K562 (cell line): Measurements from ENCODE around the gene KLHL22. TPM values are rescaled to one million over a fixed set of nuclear protein-coding genes. Genes with fewer than 3 reads are reported as not detected.

Experiments
- ATF1 ChIP-seq, 2 experiments: fragments of 450-650 bp in 1 of 2; IDR thresholded peaks; 2 replicates each; pipeline ENCODE4 v1.6.1; 2016; ENCODE audit warnings: missing compliant biosample characterization in 1 of 2, missing genetic modification characterization in 1 of 2
- CBFB ChIP-seq: sonication (generic); formaldehyde crosslinking; IDR thresholded peaks from 2 replicates; pipeline ENCODE4 v1.4.0; 2020; ENCODE audit warnings: mild to moderate bottlenecking, missing genetic modification reagents
- HMGN3 ChIP-seq: IDR thresholded peaks from 2 replicates; pipeline ENCODE4 v1.6.1; 2011; ENCODE audit warnings: borderline replicate concordance, low read depth, mild to moderate bottlenecking, mixed read lengths, low read length; ENCODE audit not compliant: insufficient read length; ENCODE audit errors: extremely low read depth
- NCOR1 ChIP-seq: fragments of 450-650 bp; IDR thresholded peaks from 2 replicates; pipeline ENCODE4 v1.6.1; 2016; ENCODE audit warnings: mild to moderate bottlenecking, moderate library complexity
- NFATC3 ChIP-seq: fragments of 450-650 bp; IDR thresholded peaks from 2 replicates; pipeline ENCODE4 v1.6.1; 2017; ENCODE audit warnings: mild to moderate bottlenecking
- STAT5A ChIP-seq: IDR thresholded peaks from 2 replicates; pipeline ENCODE4 v1.6.1; 2012; ENCODE audit warnings: low read length, inconsistent platforms, borderline replicate concordance
- TAL1 ChIP-seq: fragments of 450-650 bp; IDR thresholded peaks from 2 replicates; pipeline ENCODE4 v1.6.1; 2016; ENCODE audit warnings: mild to moderate bottlenecking
- TEAD4 ChIP-seq, 2 experiments: sonication (generic) in 1 of 2; formaldehyde crosslinking in 1 of 2; IDR thresholded peaks; 2 replicates each; pipeline versions ENCODE4 v1.6.1 to v1.8.0; 2012 to 2022; ENCODE audit warnings: borderline replicate concordance in 1 of 2, inconsistent platforms in 1 of 2, low read length in 1 of 2, mild to moderate bottlenecking in 1 of 2, missing genetic modification reagents in 1 of 2
- ZNF217 ChIP-seq: sonication (generic); formaldehyde crosslinking; IDR thresholded peaks from 2 replicates; pipeline ENCODE4 v1.8.0; 2022; ENCODE audit warnings: mild to moderate bottlenecking, missing genetic modification reagents
- ZNF239 ChIP-seq: fragments of 250-450 bp; sonication (Bioruptor Pico); IDR thresholded peaks from 2 replicates; pipeline ENCODE4 v1.4.0; 2020; ENCODE audit warnings: mild to moderate bottlenecking
- ZNF263 ChIP-seq: sonication (generic); formaldehyde crosslinking; IDR thresholded peaks from 2 replicates; pipeline ENCODE4 v1.8.0; 2022; ENCODE audit warnings: mild to moderate bottlenecking, missing genetic modification reagents, borderline replicate concordance
- ZNF408 ChIP-seq: fragments of 250-450 bp; sonication (Bioruptor Pico); IDR thresholded peaks from 2 replicates; pipeline ENCODE4 v1.4.0; 2020; ENCODE audit warnings: low read depth, mild to moderate bottlenecking, moderate library complexity
- ZNF586 ChIP-seq: fragments of 450-650 bp; formaldehyde crosslinking; conservative IDR thresholded peaks from 2 replicates; pipeline ENCODE4 v1.4.0; 2020; ENCODE audit warnings: mild to moderate bottlenecking, moderate library complexity
- polyA plus RNA-seq, 8 experiments: library from polyadenylated mRNA; depleted of rRNA in 4 of 8; stranded (reverse) in 5 of 8; unstranded in 3 of 8; fragments of >200 nt; fragmentation: Nextera tagmentation in 2 of 8; fragmentation: Illumina TruSeq in 1 of 8; extraction: Ambion mirVana in 2 of 8; extraction: Trizol in 1 of 8; gene quantifications; 2 replicates each; pipeline versions ENCODE4 v1.2.1 to v1.2.3, GENCODE V29; 2011 to 2014; ENCODE audit warnings: inconsistent platforms in 1 of 8, missing spikeins in 1 of 8
- total RNA-seq, 7 experiments: library from RNA; depleted of rRNA in 6 of 7; stranded (reverse); fragments of >200 nt in 6 of 7; fragmentation: Illumina TruSeq in 2 of 7; extraction: Trizol in 2 of 7; gene quantifications; 2 replicates each; pipeline versions ENCODE4 v1.2.1 to v1.2.3, GENCODE V29; 2011 to 2021; ENCODE audit warnings: low replicate concordance in 1 of 7
- TF ChIP-seq, protein P1 (sequence below): sonication (generic); formaldehyde crosslinking; IDR thresholded peaks from 2 replicates; pipeline ENCODE4 v1.8.0; 2022; ENCODE audit warnings: missing genetic modification reagents, mild to moderate bottlenecking, borderline replicate concordance
- TF ChIP-seq, protein P2 (sequence below): fragments of 150-350 bp; conservative IDR thresholded peaks from 2 replicates; pipeline ENCODE4 v1.6.1; 2014; ENCODE audit warnings: low read length
- TF ChIP-seq, protein P3 (sequence below): fragments of 250-450 bp; sonication (Bioruptor Pico); IDR thresholded peaks from 2 replicates; pipeline ENCODE4 v1.9.0; 2021; ENCODE audit warnings: mild to moderate bottlenecking, inconsistent platforms
- TF ChIP-seq, protein P4 (sequence below): fragments of 450-650 bp; IDR thresholded peaks from 2 replicates; pipeline ENCODE4 v1.7.1; 2018; ENCODE audit warnings: mild to moderate bottlenecking, low read depth; ENCODE audit not compliant: partially characterized antibody

Gene KLHL22
- total and polyA plus RNA-seq, 9 of the 15 experiments (the other 6 are each of a cell fraction or from before 2014, with no cell fraction given), result 1.3 to 25.6 (median 15.2) TPM

DNA sequence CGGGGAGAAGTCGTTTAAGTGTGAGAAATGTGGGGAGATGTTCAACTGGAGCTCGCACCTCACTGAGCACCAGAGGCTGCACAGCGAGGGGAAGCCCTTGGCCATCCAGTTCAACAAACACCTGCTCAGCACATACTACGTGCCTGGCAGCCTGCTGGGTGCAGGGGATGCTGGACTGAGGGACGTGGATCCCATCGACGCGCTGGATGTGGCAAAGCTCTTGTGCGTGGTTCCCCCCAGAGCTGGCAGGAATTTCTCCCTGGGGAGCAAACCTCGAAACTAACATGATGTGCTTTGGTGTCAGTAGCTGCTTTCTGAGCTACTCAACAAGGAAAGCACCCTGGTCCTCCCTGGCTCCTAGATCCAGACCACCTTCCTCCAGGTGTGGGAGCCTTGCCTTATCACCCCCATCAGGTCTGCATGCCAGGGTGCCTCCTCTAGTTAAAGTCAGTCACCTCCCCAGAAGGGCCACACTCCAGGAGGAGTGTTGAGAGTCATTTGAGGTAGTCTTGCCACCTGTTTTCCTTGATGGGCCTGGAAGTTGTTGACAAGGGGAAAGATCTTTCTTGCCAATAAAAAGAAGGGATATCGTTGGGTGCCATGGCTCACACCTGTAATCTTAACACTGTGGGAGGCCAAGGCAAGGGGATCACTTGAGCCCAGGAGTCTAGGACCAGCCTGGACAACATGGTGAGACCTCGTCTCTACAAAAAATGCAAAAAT is 88.7 kb downstream of the KLHL22 start (continued):
- TF ChIP-seq STAT5A (no peak), NFATC3 (no peak), TAL1 (no peak), ZNF239 (no peak), TEAD4 (IDR thresholded peaks at IDR 0.05; ENCODE audit: low read length) (no peak), TEAD4 (CRISPR knock-in tag; IDR thresholded peaks at IDR 0.05; ENCODE audit: borderline replicate concordance) (no peak), HMGN3 (peak; percentile 34), CBFB (CRISPR knock-in tag) (peak; percentile 49; the same call in 1 of the 2 replicates), NCOR1 (no peak), ZNF586 (CRISPR knock-in tag) (no peak), ZNF263 (CRISPR knock-in tag) (0 out of 2 replicates have a peak, but pooled peaks have one; percentile 39), ZNF217 (CRISPR knock-in tag) (no peak), ATF1 (CRISPR knock-in tag; IDR thresholded peaks at IDR 0.05) (0 out of 2 replicates have a peak, but pooled peaks have one; percentile 3), ATF1 (tag; IDR thresholded peaks at IDR 0.05) (no peak), ZNF408 (CRISPR knock-in tag) (no peak)
- TF ChIP-seq, protein P1, sequence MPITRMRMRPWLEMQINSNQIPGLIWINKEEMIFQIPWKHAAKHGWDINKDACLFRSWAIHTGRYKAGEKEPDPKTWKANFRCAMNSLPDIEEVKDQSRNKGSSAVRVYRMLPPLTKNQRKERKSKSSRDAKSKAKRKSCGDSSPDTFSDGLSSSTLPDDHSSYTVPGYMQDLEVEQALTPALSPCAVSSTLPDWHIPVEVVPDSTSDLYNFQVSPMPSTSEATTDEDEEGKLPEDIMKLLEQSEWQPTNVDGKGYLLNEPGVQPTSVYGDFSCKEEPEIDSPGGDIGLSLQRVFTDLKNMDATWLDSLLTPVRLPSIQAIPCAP (CRISPR knock-in tag), result no peak
- TF ChIP-seq, protein P2, sequence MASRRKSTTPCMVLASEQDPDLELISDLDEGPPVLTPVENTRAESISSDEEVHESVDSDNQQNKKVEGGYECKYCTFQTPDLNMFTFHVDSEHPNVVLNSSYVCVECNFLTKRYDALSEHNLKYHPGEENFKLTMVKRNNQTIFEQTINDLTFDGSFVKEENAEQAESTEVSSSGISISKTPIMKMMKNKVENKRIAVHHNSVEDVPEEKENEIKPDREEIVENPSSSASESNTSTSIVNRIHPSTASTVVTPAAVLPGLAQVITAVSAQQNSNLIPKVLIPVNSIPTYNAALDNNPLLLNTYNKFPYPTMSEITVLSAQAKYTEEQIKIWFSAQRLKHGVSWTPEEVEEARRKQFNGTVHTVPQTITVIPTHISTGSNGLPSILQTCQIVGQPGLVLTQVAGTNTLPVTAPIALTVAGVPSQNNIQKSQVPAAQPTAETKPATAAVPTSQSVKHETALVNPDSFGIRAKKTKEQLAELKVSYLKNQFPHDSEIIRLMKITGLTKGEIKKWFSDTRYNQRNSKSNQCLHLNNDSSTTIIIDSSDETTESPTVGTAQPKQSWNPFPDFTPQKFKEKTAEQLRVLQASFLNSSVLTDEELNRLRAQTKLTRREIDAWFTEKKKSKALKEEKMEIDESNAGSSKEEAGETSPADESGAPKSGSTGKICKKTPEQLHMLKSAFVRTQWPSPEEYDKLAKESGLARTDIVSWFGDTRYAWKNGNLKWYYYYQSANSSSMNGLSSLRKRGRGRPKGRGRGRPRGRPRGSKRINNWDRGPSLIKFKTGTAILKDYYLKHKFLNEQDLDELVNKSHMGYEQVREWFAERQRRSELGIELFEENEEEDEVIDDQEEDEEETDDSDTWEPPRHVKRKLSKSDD, result no peak
- TF ChIP-seq, protein P3, sequence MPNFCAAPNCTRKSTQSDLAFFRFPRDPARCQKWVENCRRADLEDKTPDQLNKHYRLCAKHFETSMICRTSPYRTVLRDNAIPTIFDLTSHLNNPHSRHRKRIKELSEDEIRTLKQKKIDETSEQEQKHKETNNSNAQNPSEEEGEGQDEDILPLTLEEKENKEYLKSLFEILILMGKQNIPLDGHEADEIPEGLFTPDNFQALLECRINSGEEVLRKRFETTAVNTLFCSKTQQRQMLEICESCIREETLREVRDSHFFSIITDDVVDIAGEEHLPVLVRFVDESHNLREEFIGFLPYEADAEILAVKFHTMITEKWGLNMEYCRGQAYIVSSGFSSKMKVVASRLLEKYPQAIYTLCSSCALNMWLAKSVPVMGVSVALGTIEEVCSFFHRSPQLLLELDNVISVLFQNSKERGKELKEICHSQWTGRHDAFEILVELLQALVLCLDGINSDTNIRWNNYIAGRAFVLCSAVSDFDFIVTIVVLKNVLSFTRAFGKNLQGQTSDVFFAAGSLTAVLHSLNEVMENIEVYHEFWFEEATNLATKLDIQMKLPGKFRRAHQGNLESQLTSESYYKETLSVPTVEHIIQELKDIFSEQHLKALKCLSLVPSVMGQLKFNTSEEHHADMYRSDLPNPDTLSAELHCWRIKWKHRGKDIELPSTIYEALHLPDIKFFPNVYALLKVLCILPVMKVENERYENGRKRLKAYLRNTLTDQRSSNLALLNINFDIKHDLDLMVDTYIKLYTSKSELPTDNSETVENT, result peak; percentile 32; the same call in 1 of the 2 replicates
- TF ChIP-seq, protein P4, sequence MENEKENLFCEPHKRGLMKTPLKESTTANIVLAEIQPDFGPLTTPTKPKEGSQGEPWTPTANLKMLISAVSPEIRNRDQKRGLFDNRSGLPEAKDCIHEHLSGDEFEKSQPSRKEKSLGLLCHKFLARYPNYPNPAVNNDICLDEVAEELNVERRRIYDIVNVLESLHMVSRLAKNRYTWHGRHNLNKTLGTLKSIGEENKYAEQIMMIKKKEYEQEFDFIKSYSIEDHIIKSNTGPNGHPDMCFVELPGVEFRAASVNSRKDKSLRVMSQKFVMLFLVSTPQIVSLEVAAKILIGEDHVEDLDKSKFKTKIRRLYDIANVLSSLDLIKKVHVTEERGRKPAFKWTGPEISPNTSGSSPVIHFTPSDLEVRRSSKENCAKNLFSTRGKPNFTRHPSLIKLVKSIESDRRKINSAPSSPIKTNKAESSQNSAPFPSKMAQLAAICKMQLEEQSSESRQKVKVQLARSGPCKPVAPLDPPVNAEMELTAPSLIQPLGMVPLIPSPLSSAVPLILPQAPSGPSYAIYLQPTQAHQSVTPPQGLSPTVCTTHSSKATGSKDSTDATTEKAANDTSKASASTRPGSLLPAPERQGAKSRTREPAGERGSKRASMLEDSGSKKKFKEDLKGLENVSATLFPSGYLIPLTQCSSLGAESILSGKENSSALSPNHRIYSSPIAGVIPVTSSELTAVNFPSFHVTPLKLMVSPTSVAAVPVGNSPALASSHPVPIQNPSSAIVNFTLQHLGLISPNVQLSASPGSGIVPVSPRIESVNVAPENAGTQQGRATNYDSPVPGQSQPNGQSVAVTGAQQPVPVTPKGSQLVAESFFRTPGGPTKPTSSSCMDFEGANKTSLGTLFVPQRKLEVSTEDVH, result no peak
